Activated B cell treated with CpG ODN at 0.5 μM for 24 hours (primary cell): ENCODE data around the gene GPR141. TPM values are rescaled to one million over a fixed set of nuclear protein-coding genes. Genes with fewer than 3 reads are reported as not detected.

Experiments
- ATAC-seq: fragments of 200-7000 bp; cut with Tn5 transposase; one replicate; pipeline ENCODE4 v1.10.0; 2021; ENCODE audit warnings: low read depth, mild to moderate bottlenecking, moderate library complexity
- CTCF ChIA-PET: fragments of 350-600 bp; sonication (Branson Sonifier 250); formaldehyde crosslinking; loops from one replicate; lab custom pipeline; 2021; ENCODE audit warnings: antibody characterized with exemption; lab: Charles Lee
- POLR2A ChIA-PET: fragments of 350-600 bp; sonication (Branson Sonifier 250); formaldehyde crosslinking; loops from one replicate; lab custom pipeline; 2021; ENCODE audit warnings: antibody characterized with exemption; lab: Charles Lee
- DNase-seq: peaks from one replicate; pipeline ENCODE4 v3.0.0; 2022
- H3K27ac Mint-ChIP-seq: one replicate; pipeline ENCODE4 v1.8.0; 2020; ENCODE audit warnings: mixed read lengths
- H3K27me3 Mint-ChIP-seq: one replicate; pipeline ENCODE4 v1.8.0; 2021; ENCODE audit warnings: mixed read lengths
- H3K36me3 Mint-ChIP-seq: one replicate; pipeline ENCODE4 v1.8.0; 2021; ENCODE audit warnings: low read depth, mixed read lengths
- H3K4me1 Mint-ChIP-seq: one replicate; pipeline ENCODE4 v1.8.0; 2021; ENCODE audit warnings: mixed read lengths
- H3K4me3 Mint-ChIP-seq: one replicate; pipeline ENCODE4 v1.8.0; 2020; ENCODE audit warnings: mild to moderate bottlenecking, mixed read lengths
- H3K9me3 Mint-ChIP-seq: one replicate; pipeline ENCODE4 v1.8.0; 2020; ENCODE audit warnings: mixed read lengths
- intact Hi-C: fragments of 100-400 bp; cut with micrococcal nuclease; formaldehyde crosslinking; loops from one replicate; pipeline ENCODE4 v1.15.1; 2024
- total RNA-seq: library from RNA; stranded (reverse); gene quantifications from 2 replicates; pipeline ENCODE4 v1.2.3, GENCODE V29; 2022
- TF ChIP-seq, protein P1 (sequence below): fragments of 200-600 bp; IDR thresholded peaks from one replicate; pipeline ENCODE4 v1.8.0; 2022; ENCODE audit warnings: antibody characterized with exemption, mild to moderate bottlenecking

Gene GPR141
- total RNA-seq, 1 donor from 2014 or later, result not detected

DNA sequence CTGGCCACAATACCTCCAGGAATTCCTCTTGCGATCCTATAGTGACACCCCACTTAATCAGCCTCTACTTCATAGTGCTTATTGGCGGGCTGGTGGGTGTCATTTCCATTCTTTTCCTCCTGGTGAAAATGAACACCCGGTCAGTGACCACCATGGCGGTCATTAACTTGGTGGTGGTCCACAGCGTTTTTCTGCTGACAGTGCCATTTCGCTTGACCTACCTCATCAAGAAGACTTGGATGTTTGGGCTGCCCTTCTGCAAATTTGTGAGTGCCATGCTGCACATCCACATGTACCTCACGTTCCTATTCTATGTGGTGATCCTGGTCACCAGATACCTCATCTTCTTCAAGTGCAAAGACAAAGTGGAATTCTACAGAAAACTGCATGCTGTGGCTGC lies 56.8 kb downstream of the GPR141 start:
- DNase-seq (no peak), ATAC-seq (no peak)
- Mint-ChIP-seq H3K4me3 (no peak overlapping the region), H3K4me1 (no peaks in the 10 kb centered on the region), H3K36me3 (no peaks in the 10 kb centered on the region), H3K27me3 (no peaks in the 10 kb centered on the region), H3K27ac (no peak overlapping the region), H3K9me3 (no peaks in the 10 kb centered on the region)
- POLR2A ChIA-PET, result no interaction called here
- CTCF ChIA-PET, result no interaction called here
- intact Hi-C loops, result no loop called here
- TF ChIP-seq, protein P1, sequence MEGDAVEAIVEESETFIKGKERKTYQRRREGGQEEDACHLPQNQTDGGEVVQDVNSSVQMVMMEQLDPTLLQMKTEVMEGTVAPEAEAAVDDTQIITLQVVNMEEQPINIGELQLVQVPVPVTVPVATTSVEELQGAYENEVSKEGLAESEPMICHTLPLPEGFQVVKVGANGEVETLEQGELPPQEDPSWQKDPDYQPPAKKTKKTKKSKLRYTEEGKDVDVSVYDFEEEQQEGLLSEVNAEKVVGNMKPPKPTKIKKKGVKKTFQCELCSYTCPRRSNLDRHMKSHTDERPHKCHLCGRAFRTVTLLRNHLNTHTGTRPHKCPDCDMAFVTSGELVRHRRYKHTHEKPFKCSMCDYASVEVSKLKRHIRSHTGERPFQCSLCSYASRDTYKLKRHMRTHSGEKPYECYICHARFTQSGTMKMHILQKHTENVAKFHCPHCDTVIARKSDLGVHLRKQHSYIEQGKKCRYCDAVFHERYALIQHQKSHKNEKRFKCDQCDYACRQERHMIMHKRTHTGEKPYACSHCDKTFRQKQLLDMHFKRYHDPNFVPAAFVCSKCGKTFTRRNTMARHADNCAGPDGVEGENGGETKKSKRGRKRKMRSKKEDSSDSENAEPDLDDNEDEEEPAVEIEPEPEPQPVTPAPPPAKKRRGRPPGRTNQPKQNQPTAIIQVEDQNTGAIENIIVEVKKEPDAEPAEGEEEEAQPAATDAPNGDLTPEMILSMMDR, result no peak

DNA sequence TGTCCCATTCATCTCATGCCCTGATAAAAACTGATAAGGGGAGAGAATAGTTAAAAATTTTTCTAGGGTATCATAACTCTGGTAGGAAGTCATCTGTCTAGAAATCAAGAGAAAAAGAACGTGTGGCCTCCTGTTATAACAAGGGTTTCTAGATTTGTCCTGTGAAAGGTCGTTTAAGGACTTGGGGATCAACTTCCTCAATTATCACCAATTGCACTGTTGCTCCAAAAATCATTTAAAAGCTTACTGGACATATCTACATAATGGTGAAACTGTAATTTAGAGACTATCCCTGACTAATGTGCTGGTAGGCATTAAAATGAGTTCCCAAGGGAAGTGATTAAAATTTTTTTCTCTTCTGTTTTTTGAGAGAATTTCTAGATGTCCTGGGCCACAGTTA lies 58.2 kb downstream of the GPR141 start:
- ChIA-PET CTCF (no interaction called here), POLR2A (no interaction called here)
- Mint-ChIP-seq H3K9me3 (no peaks in the 10 kb centered on the region), H3K36me3 (no peaks in the 10 kb centered on the region), H3K4me3 (no peak overlapping the region), H3K4me1 (no peaks in the 10 kb centered on the region), H3K27ac (no peak overlapping the region), H3K27me3 (no peaks in the 10 kb centered on the region)
- TF ChIP-seq, protein P1, result no peak
- DNase-seq (no peak), ATAC-seq (no peak)
- intact Hi-C loops, result no loop called here

DNA sequence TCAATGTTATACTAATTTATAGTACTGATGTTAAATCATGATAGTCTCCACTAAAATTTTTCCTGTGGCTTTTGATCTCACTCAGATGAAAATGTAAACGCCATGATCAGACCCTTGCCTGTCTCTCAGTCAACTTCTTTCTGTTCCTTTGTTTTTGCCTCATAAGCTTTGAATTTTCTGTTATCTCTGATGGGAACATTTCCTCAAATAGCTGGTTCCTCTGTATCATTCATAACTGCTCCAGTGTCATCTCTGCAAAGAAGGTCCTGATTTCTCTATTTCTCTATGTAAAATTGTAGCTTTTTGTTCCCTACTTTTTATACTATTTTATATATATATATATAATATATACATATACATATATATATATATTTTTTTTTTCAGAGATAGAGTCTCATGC lies 67.5 kb downstream of the GPR141 start:
- no peaks in the 10 kb centered on the region for H3K36me3 Mint-ChIP-seq
- no peaks in the 10 kb centered on the region for H3K9me3 Mint-ChIP-seq
- no peak overlapping the region for H3K4me3 Mint-ChIP-seq
- ChIA-PET CTCF (no interaction called here), POLR2A (no interaction called here)
- intact Hi-C loops, result no loop called here
- no peak for ATAC-seq
- H3K4me1 Mint-ChIP-seq, result no peaks in the 10 kb centered on the region
- peaks cover 3% of the 10 kb centered on the region for H3K27me3 Mint-ChIP-seq
- no peak for DNase-seq
- TF ChIP-seq, protein P1, result no peak
- H3K27ac Mint-ChIP-seq, result no peak overlapping the region

DNA sequence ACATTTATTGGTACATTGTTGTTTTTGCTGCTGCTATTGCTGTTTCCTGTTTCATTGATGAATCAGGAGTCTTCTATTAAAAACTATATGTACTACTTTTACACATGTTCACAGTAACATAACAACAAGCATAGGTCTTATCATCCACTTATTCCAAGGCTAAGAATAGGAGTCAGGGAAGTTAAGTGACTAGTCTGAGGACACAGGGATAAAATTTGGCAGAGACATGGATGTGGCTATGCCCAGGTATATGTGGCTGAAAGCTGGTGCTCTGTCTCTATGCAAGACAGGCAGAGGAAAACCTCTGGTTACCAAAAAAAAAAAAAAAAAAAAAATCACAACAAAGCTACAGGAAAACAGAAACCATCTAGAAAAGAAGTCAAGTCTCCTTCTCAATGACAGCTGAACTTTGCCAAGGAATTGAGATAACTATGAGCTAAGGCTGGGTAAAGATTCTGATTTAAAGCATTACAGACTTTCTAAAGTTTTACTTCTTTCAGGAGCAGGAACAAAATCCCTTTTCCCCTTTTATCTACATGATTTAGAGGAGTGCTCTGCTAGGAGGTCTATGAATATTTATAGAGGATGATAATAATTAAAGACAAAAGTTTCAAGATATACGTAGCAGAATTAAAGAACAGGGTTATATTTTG lies 70.0 kb downstream of the GPR141 start:
- intact Hi-C loops, result no loop called here
- DNase-seq (no peak), ATAC-seq (no peak)
- CTCF ChIA-PET, result interaction anchor here (0.7 kb wide), 1 partner anchor 78 kb away, joined by 3 read pairs; no protein-coding TSS in a partner anchor
- Mint-ChIP-seq H3K4me1 (no peaks in the 10 kb centered on the region), H3K9me3 (no peaks in the 10 kb centered on the region), H3K36me3 (no peaks in the 10 kb centered on the region), H3K4me3 (no peak overlapping the region), H3K27me3 (no peaks in the 10 kb centered on the region), H3K27ac (no peak overlapping the region)
- TF ChIP-seq, protein P1, result no peak
- POLR2A ChIA-PET, result no interaction called here

DNA sequence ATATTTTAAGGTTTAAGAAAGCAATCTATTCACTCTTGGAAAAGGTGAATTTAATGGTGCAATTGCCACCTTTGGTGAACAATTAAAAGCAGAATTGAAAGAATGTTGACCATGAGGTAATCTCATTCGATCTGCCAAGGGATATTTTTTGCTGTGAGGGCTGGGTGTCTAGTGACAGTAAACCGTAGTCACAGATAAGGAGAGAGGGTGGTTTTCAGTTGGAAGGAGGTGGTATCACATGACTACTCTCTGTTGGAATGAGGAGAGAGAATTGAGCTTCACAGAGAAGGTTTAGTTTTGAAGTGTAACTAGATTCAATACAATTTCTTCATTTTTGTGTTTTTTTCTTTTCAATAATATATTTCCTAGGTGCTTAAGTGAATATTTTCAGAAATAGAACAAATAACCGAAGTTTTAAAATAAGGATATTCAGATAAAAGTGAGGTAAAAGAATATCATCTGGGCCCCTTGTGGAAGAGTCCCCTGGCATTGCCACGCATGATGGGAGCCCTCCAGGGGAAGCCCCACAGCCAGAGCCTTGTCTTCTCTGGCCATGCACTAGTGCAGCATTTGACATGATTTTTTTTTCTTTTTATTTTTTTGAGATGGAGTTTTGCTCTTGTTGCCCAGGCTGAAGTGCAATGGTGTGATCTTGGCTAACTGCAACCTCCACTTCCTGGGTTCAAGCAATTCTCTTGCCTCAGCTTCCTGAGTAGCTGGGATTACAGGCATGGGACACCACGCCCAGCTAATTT lies 73.4 kb downstream of the GPR141 start:
- Mint-ChIP-seq H3K27me3 (no peaks in the 10 kb centered on the region), H3K27ac (no peak overlapping the region), H3K4me1 (no peaks in the 10 kb centered on the region), H3K4me3 (no peak overlapping the region), H3K36me3 (no peaks in the 10 kb centered on the region), H3K9me3 (no peaks in the 10 kb centered on the region)
- DNase-seq, result no peak
- POLR2A ChIA-PET, result no interaction called here
- TF ChIP-seq, protein P1, result no peak
- CTCF ChIA-PET, result no interaction called here
- intact Hi-C loops, result loop anchor here (5.0 kb wide), 1 partner anchor 75 kb away; no protein-coding TSS in a partner anchor
- ATAC-seq, result no peak
